Measurements from ENCODE around the gene MICAL2. TPM values are rescaled to one million over a fixed set of nuclear protein-coding genes. Genes with fewer than 3 reads are reported as not detected.

The MICAL2 gene
- total and polyA plus RNA-seq, 2 donors (not counting 1 experiment from before 2014, with no cell fraction given) = 0.32 to 0.40 TPM

DNA sequence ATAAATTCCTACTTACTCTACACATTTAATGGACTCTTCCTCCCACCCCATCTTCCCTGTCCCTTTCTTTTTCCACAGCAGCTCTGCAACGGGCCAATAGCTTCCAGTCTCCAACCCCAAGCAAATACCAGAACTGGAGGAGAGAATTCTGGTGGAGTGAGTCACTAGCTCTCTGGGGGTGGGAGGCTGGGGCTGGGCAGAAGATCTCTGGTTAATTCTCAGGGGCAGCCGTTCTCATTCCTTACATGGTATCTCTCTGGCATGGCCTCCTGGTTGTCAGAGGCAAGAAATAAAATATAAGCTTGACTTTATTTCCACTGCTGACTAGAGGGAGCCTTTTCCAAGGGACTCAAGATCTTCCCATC lies 176.6 kb downstream of the MICAL2 start:
- Histone ChIP-seq H4K20me1 (ENCODE audit: control insufficient read depth, insufficient read depth, low read length, poor library complexity, severe bottlenecking) (no peaks in the 10 kb centered on the region), H3K9me3 (ENCODE audit: control extremely low read depth in 1 of 3, control insufficient read depth in 2 of 3, insufficient read depth in 1 of 3, low read length in 2 of 3) (peaks cover 0 to 7% (median 0%) of the 10 kb centered on the region in 3 donors), H3K27ac (ENCODE audit: low read length in 2 of 2) (no peak overlapping the region), H3K36me3 (replicated peaks in 1 of 2; ENCODE audit: control extremely low read depth in 1 of 2, control insufficient read depth in 1 of 2, extremely low read depth in 1 of 2, insufficient read depth in 2 of 2, low read length in 1 of 2) (no peaks in the 10 kb centered on the region), H3K27me3 (replicated peaks in 1 of 4; ENCODE audit: control extremely low read depth in 1 of 4, control insufficient read depth in 3 of 4, insufficient read depth in 4 of 4, low read length in 3 of 4) (peaks cover 0 to 3% (median 0%) of the 10 kb centered on the region in 4 experiments), H3K79me2 (ENCODE audit: control insufficient read depth, insufficient read depth, low read length) (no peaks in the 10 kb centered on the region), H3K4me1 (ENCODE audit: control insufficient read depth in 2 of 2, insufficient read depth in 2 of 2, low read length in 2 of 2) (peaks cover 5 to 10% of the 10 kb centered on the region in 2 donors), H3K4me2 (replicated peaks; ENCODE audit: low read depth, low read length, poor library complexity, severe bottlenecking) (no peak overlapping the region), H2AFZ (ENCODE audit: insufficient read depth, low read depth, low read length, poor library complexity, severe bottlenecking) (no peak overlapping the region), H3K4me3 (ENCODE audit: control extremely low read depth in 1 of 5, extremely low read depth in 1 of 5, insufficient read depth in 1 of 5, low read depth in 2 of 5, low read length in 4 of 5) (no peak overlapping the region), H3K9ac (ENCODE audit: low read length) (no peak overlapping the region)
- ATAC-seq (ENCODE audit: low read depth) (no peak), DNase-seq (no peak)
- ChIA-PET CTCF (no interaction called here), POLR2A (no interaction called here)
- WGBS (ENCODE audit: insufficient coverage) = no CpG with 5 or more reads among the region's 2 CpGs
- H3K27me3 Mint-ChIP-seq = peaks cover 7% of the 10 kb centered on the region
- TF ChIP-seq EZH2 (IDR thresholded peaks at IDR 0.05; ENCODE audit: borderline replicate concordance, insufficient read depth, low read depth, low read length, poor library complexity, severe bottlenecking) = no peak
- TF ChIP-seq, protein P1, sequence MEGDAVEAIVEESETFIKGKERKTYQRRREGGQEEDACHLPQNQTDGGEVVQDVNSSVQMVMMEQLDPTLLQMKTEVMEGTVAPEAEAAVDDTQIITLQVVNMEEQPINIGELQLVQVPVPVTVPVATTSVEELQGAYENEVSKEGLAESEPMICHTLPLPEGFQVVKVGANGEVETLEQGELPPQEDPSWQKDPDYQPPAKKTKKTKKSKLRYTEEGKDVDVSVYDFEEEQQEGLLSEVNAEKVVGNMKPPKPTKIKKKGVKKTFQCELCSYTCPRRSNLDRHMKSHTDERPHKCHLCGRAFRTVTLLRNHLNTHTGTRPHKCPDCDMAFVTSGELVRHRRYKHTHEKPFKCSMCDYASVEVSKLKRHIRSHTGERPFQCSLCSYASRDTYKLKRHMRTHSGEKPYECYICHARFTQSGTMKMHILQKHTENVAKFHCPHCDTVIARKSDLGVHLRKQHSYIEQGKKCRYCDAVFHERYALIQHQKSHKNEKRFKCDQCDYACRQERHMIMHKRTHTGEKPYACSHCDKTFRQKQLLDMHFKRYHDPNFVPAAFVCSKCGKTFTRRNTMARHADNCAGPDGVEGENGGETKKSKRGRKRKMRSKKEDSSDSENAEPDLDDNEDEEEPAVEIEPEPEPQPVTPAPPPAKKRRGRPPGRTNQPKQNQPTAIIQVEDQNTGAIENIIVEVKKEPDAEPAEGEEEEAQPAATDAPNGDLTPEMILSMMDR (IDR thresholded peaks at IDR 0.05) = no peak
- no peak overlapping the region for H3K4me3 Mint-ChIP-seq
- H3K4me1 Mint-ChIP-seq = peaks cover 11% of the 10 kb centered on the region
- no peaks in the 10 kb centered on the region for H3K9me3 Mint-ChIP-seq (ENCODE audit: insufficient read depth)
- H3K27ac Mint-ChIP-seq = no peak overlapping the region
- intact Hi-C loops (cut with micrococcal nuclease) = no loop called here

DNA sequence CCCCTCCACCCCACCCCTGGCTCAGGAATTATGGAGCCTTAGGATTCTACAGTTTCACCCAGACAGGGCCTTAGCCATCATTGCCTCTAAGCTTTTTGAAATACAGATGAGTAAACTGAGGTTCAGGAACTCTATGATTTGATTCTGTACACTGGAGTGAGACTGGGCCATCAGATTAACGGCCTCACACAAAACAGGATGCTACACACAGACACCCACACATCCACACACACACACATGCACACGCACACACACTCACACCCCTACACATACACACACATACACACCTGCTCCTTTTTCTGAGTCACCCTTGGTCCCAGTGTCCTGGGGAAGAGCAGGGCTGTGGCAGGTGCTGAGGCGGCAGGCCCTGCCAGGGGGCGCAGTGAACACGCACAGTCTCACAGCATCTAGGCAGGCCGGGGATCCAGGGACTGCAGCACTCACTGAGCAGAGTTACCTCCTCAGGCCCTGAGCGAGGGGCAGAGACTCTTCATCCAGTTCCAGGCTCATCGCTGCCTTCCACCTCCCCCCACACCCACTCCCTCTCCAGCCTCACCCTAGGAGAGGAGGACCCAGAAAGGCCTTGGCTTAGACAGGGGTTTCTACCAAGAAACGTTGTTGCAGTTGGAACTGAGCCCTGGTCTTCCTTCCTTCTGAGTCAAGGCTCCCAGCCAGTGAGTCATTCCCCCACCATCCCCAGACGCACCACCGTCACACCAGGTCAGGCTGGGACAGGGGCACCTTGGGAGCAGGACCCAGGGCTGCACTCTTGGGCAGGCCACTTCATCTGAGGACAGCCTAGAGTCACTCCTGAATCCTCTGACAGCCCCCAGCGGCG lies 177.2 kb downstream of the MICAL2 start:
- Mint-ChIP-seq H3K9me3 (ENCODE audit: insufficient read depth) (no peaks in the 10 kb centered on the region), H3K4me3 (no peak overlapping the region), H3K27ac (no peak overlapping the region), H3K27me3 (peaks cover 9% of the 10 kb centered on the region), H3K4me1 (peaks cover 11% of the 10 kb centered on the region)
- Histone ChIP-seq H3K4me1 (ENCODE audit: control insufficient read depth in 2 of 2, insufficient read depth in 2 of 2, low read length in 2 of 2) (peaks cover 5 to 10% of the 10 kb centered on the region in 2 donors), H3K79me2 (ENCODE audit: control insufficient read depth, insufficient read depth, low read length) (no peaks in the 10 kb centered on the region), H3K27ac (ENCODE audit: low read length in 2 of 2) (no peak overlapping the region), H3K9me3 (ENCODE audit: control extremely low read depth in 1 of 3, control insufficient read depth in 2 of 3, insufficient read depth in 1 of 3, low read length in 2 of 3) (peaks cover 0 to 7% (median 0%) of the 10 kb centered on the region in 3 donors), H3K4me3 (ENCODE audit: control extremely low read depth in 1 of 5, extremely low read depth in 1 of 5, insufficient read depth in 1 of 5, low read depth in 2 of 5, low read length in 4 of 5) (no peak overlapping the region), H3K36me3 (replicated peaks in 1 of 2; ENCODE audit: control extremely low read depth in 1 of 2, control insufficient read depth in 1 of 2, extremely low read depth in 1 of 2, insufficient read depth in 2 of 2, low read length in 1 of 2) (no peaks in the 10 kb centered on the region), H3K9ac (ENCODE audit: low read length) (no peak overlapping the region), H4K20me1 (ENCODE audit: control insufficient read depth, insufficient read depth, low read length, poor library complexity, severe bottlenecking) (no peaks in the 10 kb centered on the region), H3K27me3 (replicated peaks in 1 of 4; ENCODE audit: control extremely low read depth in 1 of 4, control insufficient read depth in 3 of 4, insufficient read depth in 4 of 4, low read length in 3 of 4) (peaks cover 0 to 3% (median 0%) of the 10 kb centered on the region in 4 experiments), H2AFZ (ENCODE audit: insufficient read depth, low read depth, low read length, poor library complexity, severe bottlenecking) (no peak overlapping the region), H3K4me2 (replicated peaks; ENCODE audit: low read depth, low read length, poor library complexity, severe bottlenecking) (no peak overlapping the region)
- ChIA-PET CTCF (no interaction called here), POLR2A (no interaction called here)
- WGBS (ENCODE audit: insufficient coverage) = 86% methylated on average over 13 of the region's 13 CpGs
- intact Hi-C loops (cut with micrococcal nuclease) = no loop called here
- TF ChIP-seq EZH2 (IDR thresholded peaks at IDR 0.05; ENCODE audit: borderline replicate concordance, insufficient read depth, low read depth, low read length, poor library complexity, severe bottlenecking) = no peak
- TF ChIP-seq, protein P1 (IDR thresholded peaks at IDR 0.05) = no peak
- DNase-seq (no peak), ATAC-seq (ENCODE audit: low read depth) (no peak)

Measured in B cell (primary cell).